HG03571 (cell line): ENCODE data around the gene NEURL1.

Experiments used
- ATAC-seq: cut with Tn5 transposase; IDR thresholded peaks from one replicate; pipeline ENCODE4 v1.9.1; 2021; ENCODE audit not compliant: unreplicated experiment

The NEURL1 gene

DNA sequence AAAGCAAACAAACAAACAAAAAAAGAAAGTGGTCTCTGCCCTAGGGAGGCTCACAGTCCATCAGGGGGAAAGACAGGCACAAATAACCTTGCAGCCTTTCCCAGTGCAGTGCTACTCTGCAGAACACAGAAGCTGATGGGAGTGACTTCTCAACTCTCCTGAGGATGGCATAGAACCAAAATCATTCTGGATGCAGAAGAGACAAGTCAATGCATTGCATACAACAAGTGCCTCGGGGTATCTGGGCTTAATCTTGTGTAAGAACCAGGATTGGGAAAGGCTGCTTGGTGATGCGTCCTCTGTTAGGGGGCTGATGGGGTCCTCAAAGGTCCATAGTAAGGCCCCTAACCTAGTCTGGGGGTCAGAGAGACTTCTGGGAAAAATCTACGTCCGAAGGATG lies 68.9 kb downstream of the NEURL1 start:
- ATAC-seq: no peak

DNA sequence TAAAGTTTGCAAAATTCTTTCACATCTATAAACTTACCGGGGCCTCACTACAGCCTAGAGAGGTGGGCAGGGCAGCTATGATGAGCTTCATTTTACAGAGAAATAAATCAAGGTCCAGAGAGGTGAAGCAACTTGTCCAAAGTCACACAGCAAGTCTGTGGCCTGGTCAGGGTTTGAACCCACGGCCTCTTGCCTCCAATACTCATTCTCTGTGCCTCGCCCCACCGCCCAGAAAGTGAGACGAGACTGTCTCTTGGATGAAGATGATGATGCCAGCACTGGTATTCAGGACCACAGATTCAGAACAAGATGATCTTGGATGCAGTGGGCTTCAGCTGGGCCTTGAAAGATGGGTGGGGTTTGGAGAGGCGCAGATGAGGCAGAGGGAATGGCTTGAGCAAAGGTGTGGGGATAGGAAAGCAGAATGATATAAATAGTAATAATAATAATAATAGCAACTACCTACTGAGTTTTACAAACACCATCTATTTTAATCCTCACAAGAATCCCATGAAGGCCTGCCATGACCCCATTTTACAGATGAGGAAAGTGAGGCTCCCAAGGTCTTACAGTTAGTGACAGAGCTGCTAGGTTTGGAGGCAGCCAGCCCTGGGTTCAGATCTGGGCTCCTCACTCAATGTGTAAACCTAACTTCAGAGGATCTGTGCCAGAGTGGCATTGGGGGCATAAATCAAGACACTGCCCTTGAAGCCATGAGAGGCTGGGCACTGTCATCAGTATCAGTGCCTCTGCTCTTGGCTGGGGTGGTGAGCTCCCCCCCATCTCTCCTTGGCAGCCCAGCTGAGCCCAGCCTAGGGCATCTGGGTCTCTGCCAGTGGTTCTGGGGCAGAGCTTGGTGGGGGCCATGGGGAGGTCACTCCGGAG lies 70.0 kb downstream of the NEURL1 start:
- no peak for ATAC-seq

DNA sequence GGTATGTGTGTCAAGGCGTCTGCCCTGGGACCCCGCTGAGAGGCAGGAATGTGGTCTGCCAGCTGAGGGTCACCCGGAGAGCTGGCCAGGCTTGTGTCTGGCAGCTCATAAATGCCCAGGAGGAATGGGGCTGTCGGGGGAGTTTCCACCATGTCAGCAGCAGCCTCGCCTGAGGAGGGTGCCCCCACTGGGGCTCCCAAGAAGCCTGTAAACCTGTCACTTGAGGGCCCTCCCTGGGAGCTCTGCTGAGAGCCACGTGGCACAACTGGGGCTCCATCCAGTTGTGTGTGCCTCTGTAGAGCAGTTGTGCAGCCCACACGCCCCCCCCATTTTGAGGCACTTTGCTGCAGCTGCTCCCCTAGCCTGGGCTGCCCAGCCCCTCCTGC lies 70.6 kb downstream of the NEURL1 start:
- no peak for ATAC-seq

DNA sequence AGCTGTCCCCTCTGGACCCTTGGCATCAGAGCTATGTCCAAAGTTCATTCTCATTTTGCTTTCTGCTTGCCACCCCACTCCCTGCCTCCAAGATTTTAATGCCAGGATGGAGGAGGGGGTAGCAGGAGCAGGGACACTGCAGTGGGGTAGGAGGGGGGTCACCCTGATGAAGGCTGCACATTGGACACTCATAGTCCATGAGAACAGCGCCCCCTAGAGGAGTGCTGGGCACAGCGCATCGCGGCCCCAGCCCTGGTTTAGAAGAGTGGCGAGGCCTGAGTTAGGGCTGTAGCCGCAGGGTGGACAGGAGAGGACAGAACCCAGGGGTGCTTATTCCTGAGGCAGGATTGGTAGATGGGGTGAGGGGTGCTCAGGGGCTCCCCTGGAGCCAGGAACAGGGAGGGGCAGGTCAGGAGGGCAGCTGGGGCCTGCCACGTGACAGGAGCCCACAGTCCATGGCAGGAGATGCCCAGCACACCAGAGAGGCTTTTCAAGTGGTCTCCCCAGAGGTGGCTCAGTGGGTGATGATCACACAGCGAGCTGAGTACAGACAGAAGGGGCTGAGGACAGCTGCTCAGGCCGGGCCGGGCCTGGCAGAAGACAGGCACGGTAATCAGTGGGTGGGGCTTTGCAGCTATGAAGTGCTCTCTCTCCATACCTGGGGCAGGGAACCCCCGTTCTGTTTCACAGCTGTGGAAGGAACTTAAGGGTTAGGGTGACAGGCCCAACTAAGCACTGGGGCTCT lies 71.4 kb downstream of the NEURL1 start:
- no peak for ATAC-seq

DNA sequence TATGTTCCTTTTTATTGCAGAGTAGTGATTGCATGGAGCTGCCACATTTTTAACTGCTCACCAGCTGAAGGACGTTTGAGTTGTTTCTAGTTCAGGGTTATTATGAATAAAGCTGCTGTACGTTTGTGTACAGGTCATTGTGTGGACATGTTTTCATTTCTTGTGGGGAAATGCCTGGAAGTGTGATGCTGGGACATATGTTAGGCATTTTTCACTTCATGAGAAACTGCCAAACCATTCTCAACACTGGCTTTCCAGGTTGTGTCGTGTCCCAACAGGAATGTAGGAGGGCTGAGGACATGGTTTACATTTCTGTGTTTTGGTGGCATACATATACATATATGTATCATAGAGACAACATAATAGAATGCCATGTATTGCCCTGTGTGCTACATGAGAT lies 73.0 kb downstream of the NEURL1 start:
- ATAC-seq: no peak

DNA sequence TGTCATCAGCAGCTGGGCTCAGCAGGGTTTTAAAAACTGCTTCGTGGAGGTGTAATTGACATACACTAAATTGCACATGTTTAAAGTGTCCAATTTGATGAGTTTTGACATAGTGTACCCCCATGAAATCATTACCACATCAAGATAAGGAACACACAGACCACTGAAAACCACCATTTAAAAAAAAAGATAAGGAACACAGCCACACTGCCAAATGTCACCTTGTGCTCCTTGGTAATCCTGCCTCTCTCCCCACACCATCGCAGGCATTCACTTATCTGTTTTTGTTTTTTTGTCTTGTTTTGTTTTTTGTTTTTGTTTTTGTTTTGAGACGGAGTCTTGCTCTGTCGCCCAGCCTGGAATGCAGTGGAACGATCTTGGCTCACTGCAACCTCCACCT lies 75.0 kb downstream of the NEURL1 start:
- no peak for ATAC-seq

DNA sequence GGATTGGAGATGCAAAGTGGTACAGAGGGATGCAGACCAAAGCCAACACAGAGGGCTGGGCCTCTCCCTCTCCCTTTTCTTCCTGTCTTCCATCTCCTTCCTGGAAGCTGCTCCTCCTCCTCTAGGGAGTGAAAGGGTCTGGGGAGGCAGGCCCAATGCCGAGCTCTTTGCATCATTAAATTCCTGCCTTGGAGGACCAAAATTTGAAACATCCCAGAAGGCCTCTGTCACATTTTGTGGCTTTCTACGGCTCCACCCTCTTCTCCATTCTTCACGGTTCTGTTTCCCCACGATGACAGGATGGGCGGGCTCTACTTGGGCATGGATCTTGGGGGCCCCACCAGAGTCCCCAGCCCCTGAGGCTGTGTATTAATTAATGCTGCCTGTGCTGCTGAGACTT lies 76.4 kb downstream of the NEURL1 start:
- ATAC-seq: no peak

DNA sequence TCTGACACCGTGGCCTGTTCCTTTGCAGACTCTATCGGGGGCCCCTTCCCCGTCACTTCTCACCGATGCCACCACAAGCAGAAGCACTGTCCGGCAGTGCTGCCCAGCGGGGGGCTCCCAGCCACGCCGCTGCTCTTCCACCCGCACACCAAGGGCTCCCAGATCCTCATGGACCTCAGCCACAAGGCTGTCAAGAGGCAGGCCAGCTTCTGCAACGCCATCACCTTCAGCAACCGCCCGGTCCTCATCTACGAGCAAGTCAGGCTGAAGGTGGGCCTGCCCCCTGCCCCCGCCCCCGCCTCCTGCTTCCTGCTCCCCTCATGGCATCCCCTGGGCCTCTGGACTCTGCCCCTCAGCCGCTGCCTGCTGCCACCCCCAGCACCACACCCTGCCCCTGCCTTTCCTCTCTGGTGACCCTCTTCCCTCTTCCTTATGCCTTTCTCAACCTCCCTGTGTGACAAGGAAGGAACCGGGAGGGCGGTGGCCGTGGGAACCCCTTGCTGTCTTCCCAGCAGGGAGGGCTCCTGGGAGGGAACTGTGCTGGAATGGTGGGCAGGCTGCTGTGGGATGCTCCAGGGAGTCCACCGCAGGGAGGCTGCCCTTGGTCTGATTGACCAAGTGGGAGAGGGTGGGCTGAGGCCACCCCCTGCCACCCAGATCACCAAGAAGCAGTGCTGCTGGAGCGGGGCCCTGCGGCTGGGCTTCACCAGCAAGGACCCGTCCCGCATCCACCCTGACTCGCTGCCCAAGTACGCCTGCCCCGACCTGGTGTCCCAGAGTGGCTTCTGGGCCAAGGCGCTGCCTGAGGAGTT lies 77.5 kb downstream of the NEURL1 start:
- no peak for ATAC-seq

DNA sequence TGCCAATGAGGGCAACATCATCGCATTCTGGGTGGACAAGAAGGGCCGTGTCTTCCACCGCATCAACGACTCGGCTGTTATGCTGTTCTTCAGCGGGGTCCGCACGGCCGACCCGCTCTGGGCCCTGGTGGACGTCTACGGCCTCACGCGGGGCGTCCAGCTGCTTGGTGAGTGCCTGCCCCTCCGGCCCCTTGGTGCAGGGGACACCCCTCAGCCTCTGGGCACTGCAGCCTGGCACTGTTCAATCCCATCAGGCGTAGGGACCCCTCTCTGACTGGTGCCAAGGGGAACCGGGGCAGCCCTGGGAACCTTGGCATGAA lies 78.1 kb downstream of the NEURL1 start:
- no peak for ATAC-seq

DNA sequence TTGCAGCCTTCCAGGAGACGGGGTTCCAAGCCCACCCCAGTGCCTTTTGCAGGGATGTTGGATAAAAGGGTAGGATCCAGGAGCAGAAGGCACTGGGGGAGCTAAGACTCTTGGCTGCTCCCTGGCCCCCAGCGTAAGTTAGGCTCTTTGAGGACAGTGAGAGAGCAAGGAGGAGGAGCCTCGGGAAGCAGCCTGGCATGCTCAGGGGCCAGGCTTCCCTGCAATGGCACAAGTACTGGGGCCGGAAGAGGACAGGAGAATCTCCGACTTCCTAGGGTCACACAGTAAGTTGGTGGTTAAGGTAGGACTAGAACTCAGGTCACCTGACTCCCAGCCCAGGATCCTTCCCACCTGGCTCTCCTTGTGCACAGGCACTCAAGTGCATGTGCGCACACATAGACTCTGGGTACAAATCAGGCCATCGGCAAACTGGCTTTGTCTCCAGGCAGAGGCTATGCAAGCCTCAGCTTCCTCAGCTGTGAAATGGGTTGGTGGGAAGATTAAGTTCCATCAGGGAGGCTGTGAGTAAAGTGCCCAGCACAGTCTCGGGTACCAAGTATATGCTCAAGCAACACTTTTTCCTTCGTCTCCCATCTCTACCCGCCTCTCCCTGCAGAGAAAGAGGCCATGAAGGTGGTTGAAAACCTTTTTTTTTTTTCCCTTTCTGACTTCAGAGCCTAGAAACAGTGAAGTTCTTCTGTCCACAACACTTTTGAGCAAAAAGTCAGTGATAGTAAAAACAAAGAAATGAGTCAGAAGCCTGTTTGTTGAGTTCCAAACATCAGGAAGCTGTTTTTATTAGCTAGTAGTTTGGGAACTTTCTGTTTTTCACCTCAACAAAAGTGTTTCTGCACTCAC lies 79.1 kb downstream of the NEURL1 start:
- no peak for ATAC-seq

DNA sequence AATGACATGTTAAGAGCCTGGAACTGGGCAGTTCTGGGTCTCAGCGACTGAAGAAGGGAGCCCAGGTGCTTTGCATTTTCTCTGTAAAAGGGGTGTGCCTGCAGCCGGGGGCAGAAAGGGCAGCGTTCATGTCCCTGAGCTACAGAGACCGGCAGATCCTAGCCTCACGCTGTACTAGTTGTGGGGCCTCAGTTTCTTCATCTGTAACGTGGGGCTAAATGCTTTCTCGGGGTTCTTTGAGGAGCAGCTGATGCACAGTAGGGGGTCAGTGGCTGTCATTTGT lies 79.6 kb downstream of the NEURL1 start:
- ATAC-seq: no peak

DNA sequence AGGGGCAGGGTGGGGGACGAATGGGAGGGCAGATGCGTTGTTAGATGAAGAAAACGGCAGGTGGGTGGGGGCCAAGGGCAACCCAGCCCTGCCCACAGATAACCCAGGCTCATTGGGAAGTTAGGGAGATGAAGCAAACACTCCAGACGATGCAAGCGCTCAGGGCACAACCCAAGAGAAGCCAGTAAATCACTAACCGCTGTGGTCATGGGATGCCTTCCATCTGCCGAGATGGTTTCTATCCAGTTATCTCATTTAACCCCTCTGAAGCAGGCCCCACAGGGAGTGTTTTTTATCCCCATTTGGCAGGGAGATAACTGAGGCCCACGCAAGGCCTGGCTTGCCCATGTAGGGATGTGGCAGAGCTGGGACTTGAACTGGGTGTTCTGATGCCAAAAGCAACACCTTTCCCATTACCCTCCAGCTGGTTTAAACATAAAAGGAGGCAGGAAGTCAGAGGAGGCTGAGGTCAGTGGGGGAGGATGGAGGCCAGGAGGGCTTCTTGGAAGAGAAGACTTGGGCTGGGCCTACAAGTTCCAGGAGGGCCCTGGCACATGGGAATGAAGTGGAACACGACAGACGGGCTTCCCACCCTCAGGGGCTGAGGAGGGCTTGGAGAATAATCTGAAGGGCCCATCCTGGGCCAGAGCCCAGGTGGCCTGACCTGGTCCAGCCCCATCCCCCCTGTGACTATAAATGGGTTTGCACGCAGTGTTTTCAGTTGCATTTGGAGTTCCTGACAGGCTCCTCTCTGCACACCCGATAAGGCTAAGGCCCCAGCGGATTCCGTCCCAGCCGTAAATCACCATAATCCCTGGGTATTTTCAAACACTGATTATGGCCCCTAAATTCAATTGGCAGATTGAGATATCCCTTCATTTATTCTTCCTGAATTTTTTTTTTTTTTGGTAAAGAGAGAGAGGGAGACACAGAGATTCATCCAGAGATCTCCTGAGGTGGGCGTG lies 80.9 kb downstream of the NEURL1 start:
- ATAC-seq: no peak

DNA sequence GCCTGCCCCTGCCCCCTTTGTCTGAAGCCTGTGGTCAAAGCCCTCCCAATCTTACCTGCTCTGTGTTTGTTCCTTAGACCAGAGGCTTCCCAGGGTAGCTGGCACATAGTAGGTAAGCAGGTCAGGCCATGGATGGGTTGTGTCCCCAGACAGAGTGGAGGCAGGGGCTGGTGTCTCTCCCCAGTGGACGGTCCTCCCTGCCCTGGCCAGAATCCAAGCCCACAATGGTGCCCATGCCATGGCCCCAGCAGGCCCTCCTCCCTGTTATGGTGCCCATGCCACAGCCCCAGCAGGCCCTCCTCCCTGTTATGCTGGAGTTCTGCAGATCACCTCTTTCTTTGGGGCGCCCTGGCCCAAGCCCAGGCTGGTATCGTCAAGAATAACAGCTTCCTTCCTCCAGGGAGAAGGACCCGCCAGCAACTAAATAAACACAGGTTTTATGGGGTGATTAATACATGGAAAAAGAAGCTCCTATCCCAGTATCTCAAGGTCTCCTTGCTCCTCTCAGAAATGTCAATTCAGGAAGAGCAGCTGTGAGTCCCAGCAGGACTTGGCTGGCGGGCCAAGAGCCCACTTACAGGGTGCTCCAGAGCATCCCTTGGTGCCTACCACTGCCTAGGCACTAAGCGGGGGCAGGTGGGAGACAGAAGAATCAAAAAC lies 82.0 kb downstream of the NEURL1 start:
- no peak for ATAC-seq

DNA sequence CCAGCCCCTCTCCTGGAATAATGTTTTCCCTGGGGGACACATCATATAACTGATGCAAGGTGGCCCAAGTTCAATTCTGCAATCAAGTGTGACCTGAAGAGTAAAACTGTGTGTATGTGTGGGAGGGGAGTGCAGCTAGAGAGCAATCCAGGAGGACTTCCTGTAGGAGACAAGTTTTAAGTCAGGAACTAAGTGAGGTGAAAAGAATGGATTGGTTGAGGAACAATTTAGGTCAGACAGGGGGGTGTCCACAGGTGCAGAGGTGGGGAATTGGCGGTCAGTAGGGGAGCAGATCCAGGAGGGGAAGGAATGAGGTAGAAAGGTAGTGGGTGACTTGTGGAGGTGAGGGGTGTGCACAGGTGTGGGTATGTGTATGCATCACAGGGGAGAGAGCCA lies 82.6 kb downstream of the NEURL1 start:
- ATAC-seq: no peak

DNA sequence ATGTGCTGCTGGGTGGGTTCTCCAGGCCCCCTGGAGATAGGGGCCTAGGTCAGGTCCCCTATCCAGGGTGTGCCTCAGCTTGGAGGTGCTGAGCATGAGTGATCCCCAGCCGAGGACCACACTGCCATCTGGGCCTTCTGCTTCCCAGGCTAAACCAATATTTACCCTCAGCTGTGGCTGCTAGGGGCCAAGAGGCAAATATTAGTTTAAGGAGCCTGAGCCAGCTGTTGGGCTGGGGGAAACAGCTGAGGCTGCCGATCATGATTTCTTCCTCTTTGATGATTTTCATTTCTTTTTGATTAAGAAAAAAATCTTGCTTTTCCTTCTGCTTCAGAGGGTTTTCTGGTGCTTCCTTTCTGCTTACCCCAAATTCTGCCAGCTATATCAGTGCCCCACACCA lies 83.4 kb downstream of the NEURL1 start:
- ATAC-seq: no peak

DNA sequence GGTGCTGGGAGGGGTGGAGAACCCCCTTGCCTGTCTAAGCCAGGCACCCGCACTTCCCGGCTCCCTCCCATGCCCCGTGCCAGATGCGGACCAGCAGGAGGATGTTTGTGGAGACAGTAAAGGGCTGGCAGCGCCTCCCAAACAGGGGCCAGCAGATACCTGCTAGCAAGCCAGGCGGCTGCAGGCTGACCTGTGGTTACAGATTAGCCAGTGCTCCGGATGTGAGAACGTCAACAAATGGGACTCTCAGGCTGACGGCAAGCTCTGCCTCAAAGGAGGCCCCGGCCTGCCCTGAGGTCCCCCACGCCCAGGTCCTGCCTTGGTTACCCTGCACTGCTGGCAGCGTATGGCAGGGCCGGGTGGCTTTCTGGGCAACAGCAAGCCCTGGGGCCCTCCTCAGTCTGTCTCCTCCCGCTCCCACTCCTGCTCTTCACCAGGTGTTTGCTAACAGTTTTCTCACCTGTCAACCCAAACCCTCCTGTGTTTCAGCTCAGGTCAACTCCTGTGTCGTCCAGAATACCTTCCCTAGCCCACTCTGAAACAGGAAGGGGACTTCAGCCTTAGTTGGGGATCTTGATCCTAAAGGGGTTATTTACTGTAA lies 85.4 kb downstream of the NEURL1 start:
- no peak for ATAC-seq

DNA sequence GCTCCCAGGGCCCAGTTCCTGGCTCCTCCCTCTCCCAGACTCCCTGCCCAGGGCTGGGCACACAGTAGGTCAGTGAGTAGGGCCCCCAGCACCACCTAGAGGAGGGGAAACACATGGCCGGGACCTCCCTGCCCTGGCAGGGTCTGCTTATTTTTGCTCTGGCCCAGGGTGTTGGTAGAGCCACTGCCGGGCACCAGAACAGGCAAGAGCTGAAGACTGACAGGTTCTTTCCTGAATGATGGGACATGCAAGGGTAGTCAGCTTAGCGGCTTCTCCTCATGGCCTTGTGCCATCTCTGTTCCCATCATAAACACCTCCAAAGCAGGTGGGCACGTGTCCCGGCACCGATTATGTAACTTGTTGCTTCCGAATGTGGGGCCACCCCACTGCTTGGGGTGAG lies 86.5 kb downstream of the NEURL1 start:
- ATAC-seq: no peak

DNA sequence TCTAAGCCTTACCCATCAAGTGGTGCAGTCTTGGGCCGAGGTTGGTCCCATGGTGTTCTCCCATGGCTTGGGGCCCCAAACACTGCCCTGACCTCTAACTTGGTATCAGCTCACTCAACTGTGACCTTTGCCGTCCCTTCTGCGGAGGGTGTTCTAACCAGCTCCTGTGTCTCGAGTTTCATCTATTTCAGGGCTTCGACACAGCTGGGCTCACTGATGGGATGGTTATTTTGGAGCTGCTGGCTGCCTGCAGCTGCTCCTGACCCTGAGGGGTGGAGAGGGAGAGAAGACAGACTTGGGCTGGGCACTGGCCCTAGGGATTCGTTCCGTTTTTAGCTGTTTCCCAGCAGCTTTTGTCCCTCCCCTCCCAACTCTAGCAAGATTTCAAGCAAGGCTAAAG lies 86.9 kb downstream of the NEURL1 start:
- ATAC-seq: no peak

DNA sequence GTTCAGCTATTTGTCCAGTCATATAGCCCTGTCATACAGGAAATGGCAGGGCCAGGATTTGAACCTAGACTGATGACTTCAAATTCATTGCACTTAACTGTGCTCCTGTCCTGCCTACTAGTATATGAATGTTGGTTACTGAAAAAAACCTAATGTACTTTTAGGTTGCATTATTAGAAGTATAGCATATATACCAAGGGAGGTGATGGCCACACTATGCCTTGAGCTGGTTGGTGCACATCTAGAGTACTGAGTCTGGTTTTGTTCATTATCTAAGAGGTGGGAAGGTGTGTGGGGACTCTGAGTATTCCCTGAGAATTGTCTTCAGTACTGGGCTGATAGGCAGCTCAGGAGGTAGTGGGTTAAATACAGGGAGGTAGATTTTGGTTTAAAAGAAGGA lies 88.0 kb downstream of the NEURL1 start:
- ATAC-seq: no peak
